AG09309 (cell line): Measurements from ENCODE around the gene CNTD1.

Source experiments
- DNase-seq: peaks from one replicate; pipeline ENCODE4 v3.0.0-alpha.2; 2010; ENCODE audit warnings: low read depth
- H3K4me3 ChIP-seq: 2 replicates; pipeline ENCODE4 v1.5.1; 2011; ENCODE audit warnings: mild to moderate bottlenecking, low read depth, low read length, moderate library complexity; ENCODE audit not compliant: control insufficient read depth
- TF ChIP-seq, protein P1 (sequence below): IDR thresholded peaks from 2 replicates; pipeline ENCODE4 v1.5.1; 2011; ENCODE audit warnings: mild to moderate bottlenecking, low read depth, low read length, inconsistent platforms; ENCODE audit not compliant: insufficient read depth, control insufficient read depth; ENCODE audit errors: missing control alignments

The CNTD1 gene

GRCh38 chr17:42795465-42795864 is 3.2 kb upstream of the CNTD1 start:
- no peak for DNase-seq
- TF ChIP-seq, protein P1, sequence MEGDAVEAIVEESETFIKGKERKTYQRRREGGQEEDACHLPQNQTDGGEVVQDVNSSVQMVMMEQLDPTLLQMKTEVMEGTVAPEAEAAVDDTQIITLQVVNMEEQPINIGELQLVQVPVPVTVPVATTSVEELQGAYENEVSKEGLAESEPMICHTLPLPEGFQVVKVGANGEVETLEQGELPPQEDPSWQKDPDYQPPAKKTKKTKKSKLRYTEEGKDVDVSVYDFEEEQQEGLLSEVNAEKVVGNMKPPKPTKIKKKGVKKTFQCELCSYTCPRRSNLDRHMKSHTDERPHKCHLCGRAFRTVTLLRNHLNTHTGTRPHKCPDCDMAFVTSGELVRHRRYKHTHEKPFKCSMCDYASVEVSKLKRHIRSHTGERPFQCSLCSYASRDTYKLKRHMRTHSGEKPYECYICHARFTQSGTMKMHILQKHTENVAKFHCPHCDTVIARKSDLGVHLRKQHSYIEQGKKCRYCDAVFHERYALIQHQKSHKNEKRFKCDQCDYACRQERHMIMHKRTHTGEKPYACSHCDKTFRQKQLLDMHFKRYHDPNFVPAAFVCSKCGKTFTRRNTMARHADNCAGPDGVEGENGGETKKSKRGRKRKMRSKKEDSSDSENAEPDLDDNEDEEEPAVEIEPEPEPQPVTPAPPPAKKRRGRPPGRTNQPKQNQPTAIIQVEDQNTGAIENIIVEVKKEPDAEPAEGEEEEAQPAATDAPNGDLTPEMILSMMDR, result no peak
- H3K4me3 ChIP-seq, result no peak overlapping the region

DNA sequence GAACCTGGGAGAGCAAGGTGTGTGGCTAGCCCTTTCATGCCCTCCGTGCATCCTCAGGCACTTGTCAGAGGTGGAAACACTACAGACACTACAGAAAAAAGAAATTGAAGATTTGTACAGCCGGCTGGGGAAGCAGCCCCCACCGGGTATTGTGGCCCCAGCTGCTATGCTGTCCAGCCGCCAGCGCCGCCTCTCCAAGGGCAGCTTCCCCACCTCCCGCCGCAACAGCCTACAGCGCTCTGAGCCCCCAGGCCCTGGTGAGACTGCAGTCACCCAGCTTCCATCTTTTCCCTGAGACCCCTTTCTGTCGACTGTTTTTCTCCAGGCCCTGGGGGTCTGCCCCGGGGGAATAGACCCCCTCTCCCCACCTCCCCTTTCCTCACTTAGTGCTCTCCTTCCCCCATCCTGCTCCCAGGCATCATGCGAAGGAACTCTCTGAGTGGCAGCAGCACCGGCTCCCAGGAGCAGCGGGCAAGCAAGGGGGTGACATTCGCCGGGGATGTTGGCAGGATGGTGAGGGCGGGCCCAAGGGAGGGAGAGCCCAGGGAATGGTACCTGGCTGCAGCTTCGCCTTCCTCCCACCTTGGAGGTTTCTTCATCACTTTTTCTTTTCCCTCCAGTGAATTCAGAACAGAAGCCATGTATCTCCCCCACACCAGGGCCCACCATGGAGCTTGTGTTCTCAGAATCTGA is 2.4 kb upstream of the CNTD1 start:
- DNase-seq, result no peak
- TF ChIP-seq, protein P1, result no peak
- no peak overlapping the region for H3K4me3 ChIP-seq

GRCh38 chr17:42797067-42798007 is 1.3 kb upstream of the CNTD1 start:
- TF ChIP-seq, protein P1, result no peak
- H3K4me3 ChIP-seq, result peak overlapping the region; percentile 81
- DNase-seq, result no peak

DNA sequence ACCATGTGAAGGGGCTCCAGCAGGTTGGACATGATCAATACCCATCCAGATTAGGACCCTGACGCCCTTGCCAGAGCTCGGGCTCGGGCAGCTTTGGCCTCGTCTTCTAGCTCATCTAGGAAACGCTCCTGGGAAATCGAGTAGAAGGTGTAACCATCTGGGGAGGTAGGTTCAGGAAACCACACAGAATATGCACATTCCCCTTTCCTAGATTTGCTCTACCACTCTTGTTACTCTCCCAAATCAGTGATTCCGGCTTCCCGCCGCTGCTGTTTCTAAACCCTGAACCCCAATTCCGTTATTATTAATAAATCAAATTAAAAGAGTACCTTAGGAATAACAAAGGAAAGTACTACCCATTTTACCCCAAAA is 664 bp upstream of the CNTD1 start:
- TF ChIP-seq, protein P1, result no peak
- no peak for DNase-seq
- peak overlapping the region; percentile 81 for H3K4me3 ChIP-seq

DNA sequence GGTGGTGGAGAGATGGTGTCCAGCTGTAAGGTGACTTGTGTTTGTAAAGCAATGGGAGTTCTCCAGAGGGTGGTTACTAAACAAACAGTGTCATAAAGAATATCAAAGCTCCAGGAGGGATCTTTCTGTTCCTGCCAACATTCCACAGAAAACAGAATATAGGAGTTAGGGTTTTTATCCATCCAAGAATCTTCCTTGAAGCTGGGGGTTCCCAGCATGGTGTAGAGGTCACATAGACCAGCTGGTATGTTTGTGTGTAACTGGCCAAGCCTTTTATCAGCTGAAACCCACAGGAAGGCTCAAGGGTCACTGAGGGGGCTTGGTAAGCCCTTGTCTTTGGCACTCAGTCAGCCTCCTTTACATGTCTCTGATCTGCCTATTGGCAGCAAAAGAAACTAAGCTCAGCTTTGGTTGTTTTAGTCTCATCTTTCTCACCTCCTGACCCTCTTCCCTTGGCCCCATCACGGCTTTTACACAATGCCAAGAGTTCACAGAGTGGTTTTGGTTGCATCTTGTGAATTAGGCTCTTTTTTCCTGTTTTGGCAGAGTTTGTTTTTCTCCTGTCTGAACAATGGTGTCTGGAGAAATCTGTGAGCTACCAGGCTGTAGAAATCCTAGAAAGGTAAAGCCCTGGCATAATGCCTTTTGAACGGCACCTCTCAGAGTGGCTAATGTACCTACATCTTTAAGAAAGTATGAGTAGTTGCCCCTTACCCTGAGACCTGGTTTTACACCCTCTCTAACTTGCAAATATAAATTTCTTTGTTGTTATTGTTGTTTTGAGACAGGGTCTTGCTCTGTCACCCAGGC is 4.6 kb downstream of the CNTD1 start:
- H3K4me3 ChIP-seq, result no peak overlapping the region
- no peak for DNase-seq
- TF ChIP-seq, protein P1, result no peak

DNA sequence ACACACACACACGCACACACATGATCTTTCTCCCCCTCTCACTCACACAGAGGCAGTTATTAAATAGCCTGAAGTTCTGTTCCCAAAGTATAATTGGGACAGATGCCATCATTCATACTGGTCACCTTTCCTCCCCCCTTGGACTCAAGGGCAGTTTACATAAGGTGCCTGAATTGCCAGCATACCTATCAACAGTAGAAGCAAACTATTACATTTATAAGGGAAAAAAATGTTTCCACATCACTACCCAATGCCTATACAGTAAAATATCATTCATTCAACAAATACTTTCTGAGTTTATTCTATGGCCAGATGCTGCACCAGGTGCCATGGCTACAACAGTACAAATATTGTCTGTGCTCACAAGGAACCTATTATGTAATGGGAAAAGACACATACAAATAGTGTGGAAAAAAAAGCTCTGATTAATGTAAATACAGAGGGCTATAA is 6.3 kb downstream of the CNTD1 start:
- TF ChIP-seq, protein P1, result no peak
- DNase-seq, result no peak
- no peak overlapping the region for H3K4me3 ChIP-seq
